Bronchial epithelial cell (primary cell): Measurements from ENCODE around the gene RELCH. TPM values are rescaled to one million over a fixed set of nuclear protein-coding genes. Genes with fewer than 3 reads are reported as not detected.
"Not testable (repeated sequence)": the region's sequence is repeated elsewhere in the genome, so short reads cannot be mapped to it uniquely, and the experiment has no call there.

Experiments used
- DNase-seq: peaks from one replicate; pipeline ENCODE4 v3.0.0-alpha.2; 2010; ENCODE audit warnings: low read depth
- FAIRE-seq: peaks from 2 replicates; lab custom pipeline; 2011; peaks lifted over from hg19 to GRCh38; lab: Jason Lieb, UNC
- H3K27me3 ChIP-seq: 2 replicates; pipeline ENCODE4 v1.5.1; 2011; ENCODE audit warnings: low read length; ENCODE audit not compliant: control insufficient read depth, insufficient read depth
- H3K36me3 ChIP-seq: 2 replicates; pipeline ENCODE4 v1.5.1; 2011; ENCODE audit warnings: low read length; ENCODE audit not compliant: control insufficient read depth, insufficient read depth
- H3K4me3 ChIP-seq: 2 replicates; pipeline ENCODE4 v1.5.1; 2011; ENCODE audit warnings: mild to moderate bottlenecking, low read depth, low read length, control low read depth
- total RNA-seq: library from RNA; depleted of rRNA; stranded (reverse); fragments of >200 nt; gene quantifications from 2 replicates; pipeline ENCODE4 v1.2.1, GENCODE V29; 2014
- TF ChIP-seq, protein P1 (sequence below): IDR thresholded peaks from 2 replicates; pipeline ENCODE4 v1.5.1; 2011; ENCODE audit warnings: mild to moderate bottlenecking, moderate library complexity, low read length, control low read depth, inconsistent platforms; ENCODE audit not compliant: insufficient read depth, severe bottlenecking

RELCH gene
- total RNA-seq, 1 donor from 2014 or later = 29.5 TPM

DNA sequence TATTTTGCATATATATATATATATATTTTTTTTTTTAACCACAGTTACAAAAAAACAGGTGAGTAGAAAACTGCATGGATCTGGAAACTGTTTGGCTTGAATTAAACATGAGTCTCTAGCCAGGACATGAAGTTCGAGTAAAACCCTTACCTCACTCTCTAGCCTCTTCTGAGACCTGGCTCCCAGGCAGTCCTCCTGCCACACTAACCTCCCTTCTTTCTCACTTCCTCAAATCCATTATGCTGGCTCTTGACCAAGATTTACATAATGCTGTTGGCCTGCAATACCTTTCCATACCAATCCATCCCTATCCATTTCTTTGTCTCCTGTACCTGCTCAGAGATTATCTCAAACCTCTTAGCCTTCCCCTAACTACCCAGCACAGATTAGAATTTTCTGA lies 34.2 kb upstream of the RELCH start:
- FAIRE-seq (no peak), DNase-seq (peak; percentile 11)
- TF ChIP-seq, protein P1, sequence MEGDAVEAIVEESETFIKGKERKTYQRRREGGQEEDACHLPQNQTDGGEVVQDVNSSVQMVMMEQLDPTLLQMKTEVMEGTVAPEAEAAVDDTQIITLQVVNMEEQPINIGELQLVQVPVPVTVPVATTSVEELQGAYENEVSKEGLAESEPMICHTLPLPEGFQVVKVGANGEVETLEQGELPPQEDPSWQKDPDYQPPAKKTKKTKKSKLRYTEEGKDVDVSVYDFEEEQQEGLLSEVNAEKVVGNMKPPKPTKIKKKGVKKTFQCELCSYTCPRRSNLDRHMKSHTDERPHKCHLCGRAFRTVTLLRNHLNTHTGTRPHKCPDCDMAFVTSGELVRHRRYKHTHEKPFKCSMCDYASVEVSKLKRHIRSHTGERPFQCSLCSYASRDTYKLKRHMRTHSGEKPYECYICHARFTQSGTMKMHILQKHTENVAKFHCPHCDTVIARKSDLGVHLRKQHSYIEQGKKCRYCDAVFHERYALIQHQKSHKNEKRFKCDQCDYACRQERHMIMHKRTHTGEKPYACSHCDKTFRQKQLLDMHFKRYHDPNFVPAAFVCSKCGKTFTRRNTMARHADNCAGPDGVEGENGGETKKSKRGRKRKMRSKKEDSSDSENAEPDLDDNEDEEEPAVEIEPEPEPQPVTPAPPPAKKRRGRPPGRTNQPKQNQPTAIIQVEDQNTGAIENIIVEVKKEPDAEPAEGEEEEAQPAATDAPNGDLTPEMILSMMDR = no peak
- no peaks in the 10 kb centered on the region for H3K27me3 ChIP-seq
- H3K36me3 ChIP-seq = peaks cover 1% of the 10 kb centered on the region
- H3K4me3 ChIP-seq = no peak overlapping the region

DNA sequence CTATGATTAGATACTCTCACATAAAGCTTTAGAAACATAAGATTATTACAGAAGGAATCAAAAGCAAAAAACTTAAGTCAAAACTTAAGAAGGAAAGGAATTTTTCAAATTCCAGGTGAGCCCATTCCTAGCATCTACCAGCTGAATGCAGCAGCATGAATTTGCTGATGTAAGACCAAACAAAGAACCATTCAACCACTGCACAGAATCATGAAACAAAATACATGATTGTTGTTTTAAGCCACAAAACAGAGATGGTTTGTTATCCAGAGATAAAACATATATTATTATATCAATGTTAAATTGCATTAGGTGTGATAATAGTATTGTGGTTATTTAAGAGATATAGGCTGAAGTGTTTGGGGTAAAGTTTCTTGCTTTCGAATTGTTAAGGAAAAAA lies 29.2 kb upstream of the RELCH start:
- FAIRE-seq = no peak

DNA sequence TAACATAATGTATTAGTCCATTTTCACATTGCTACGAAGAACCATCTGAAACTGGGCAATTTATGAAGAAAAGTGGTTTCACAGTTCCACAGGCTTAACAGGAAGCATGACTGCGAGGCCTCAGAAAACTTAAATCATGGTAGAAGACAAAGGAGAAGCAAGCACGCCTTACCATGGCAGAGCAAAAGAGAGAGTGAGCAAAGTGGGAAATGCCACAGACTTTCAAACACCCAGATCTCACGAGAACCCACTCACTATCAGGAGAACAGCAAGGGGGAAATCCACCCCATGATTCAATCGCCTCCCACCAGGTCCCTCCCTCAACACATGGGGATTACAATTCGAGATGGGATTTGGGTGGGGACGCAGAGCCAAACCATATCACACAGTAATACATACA lies 22.7 kb upstream of the RELCH start:
- TF ChIP-seq, protein P1 = no peak

More for the DNA sequence above, 29.2 kb upstream of the RELCH start:
- Histone ChIP-seq H3K4me3 (no peak overlapping the region), H3K36me3 (peaks cover 1% of the 10 kb centered on the region), H3K27me3 (no peaks in the 10 kb centered on the region)
- DNase-seq = no peak
- TF ChIP-seq, protein P1 = no peak

DNA sequence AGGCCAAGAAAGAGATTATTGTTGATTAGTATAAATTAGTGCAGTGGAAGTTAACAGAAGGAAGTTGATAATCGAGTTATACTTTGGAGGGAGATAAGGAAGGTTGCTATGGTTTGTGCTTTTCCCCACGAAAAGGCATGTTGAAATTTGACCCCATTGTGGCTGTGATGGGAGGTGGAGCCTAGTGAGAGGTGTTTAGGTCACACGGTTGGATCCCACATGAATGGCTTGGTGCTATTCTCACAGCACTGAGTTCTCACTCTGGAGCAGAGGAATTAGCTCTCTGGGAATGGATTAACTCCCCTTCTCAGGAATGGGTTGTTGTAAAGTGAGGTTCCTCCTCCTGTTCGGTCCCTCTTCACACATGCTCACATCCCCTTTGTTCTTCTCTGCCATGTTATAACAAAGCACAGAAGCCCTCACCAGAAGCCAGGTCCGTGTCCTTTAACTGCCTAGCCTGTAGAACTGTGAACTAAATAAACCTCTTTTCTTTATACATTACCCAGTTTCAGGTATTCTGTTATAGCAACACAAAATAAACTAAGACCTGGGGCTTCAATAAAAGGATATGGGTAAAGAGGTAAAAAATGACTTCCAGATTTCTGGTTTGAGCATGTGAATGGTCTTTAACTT lies 22.1 kb upstream of the RELCH start:
- FAIRE-seq (no peak), DNase-seq (no peak)
- Histone ChIP-seq H3K4me3 (no peak overlapping the region), H3K36me3 (no peaks in the 10 kb centered on the region), H3K27me3 (no peaks in the 10 kb centered on the region)
- TF ChIP-seq, protein P1 = no peak

More for the DNA sequence above, 22.7 kb upstream of the RELCH start:
- Histone ChIP-seq H3K27me3 (no peaks in the 10 kb centered on the region), H3K36me3 (no peaks in the 10 kb centered on the region), H3K4me3 (no peak overlapping the region)
- DNase-seq (no peak), FAIRE-seq (no peak)

DNA sequence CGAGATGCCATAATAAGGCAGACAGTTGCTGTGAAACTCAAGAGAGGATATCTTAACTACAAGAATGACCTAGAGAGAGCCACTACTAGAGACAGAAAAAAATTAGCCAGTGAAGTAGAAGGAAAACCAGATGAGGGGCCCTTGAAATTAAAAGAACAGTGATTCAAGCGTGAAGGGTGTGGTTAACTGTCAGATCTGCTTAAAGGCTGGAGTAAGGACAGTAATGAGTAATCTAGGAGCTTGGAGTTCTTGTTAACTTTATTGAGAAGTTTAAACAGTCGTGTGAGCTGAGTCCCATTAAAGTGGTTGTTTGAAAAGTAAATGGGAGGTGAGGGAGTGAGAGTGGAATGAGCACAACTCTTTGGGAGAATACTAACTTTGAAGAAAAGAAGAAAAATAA lies 21.5 kb upstream of the RELCH start:
- DNase-seq = peak; percentile 41
- TF ChIP-seq, protein P1 = no peak
- Histone ChIP-seq H3K36me3 (no peaks in the 10 kb centered on the region), H3K4me3 (no peak overlapping the region), H3K27me3 (no peaks in the 10 kb centered on the region)
- FAIRE-seq = no peak

DNA sequence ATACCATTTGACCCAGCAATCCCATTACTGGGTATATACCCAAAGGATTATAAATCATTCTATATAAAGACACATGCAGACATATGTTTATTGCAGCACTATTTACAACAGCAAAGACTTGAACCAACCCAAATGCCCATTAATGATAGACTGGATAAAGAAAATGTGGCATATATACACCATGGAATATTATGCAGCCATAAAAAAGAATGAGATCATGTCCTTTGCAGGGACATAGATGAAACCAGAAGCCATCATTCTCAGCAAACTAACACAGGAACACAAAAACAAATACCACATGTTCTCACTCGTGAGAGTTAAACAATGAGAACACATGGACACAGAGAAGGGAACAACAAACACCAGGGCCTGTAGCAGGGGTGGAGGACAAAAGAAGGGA lies 20.5 kb upstream of the RELCH start:
- H3K36me3 ChIP-seq, H3K4me3 ChIP-seq, H3K27me3 ChIP-seq, DNase-seq, FAIRE-seq: not testable (repeated sequence)
